Spleen (tissue), 11 donors: ENCODE data around the gene ANKFY1. TPM values are rescaled to one million over a fixed set of nuclear protein-coding genes. Genes with fewer than 3 reads are reported as not detected.
A peak's percentile ranks its signal among the peaks of the same experiment; 100 is the strongest.

Source experiments
- DNase-seq: peaks from one replicate; pipeline ENCODE4 v3.0.0-alpha.2; 2020
- H3K27ac ChIP-seq, 8 donors: fragments of 200-600 bp; sonication (generic) in 7 of 8; 1 replicate in 4 of 8; 2 replicates in 4 of 8; pipeline versions ENCODE4 v1.5.0 to v1.8.0; 2016 to 2021; ENCODE audit warnings: inconsistent platforms in 4 of 8, mild to moderate bottlenecking in 4 of 8, moderate library complexity in 1 of 8
- H3K27me3 ChIP-seq, 7 donors: fragments of 200-600 bp; sonication (generic) in 6 of 7; replicated peaks in 1 of 7; 1 replicate in 4 of 7; 2 replicates in 3 of 7; pipeline versions ENCODE4 v1.5.0 to v1.8.0; 2016 to 2021; ENCODE audit warnings: inconsistent platforms in 3 of 7, mild to moderate bottlenecking in 1 of 7
- H3K36me3 ChIP-seq, 6 donors: fragments of 200-600 bp; sonication (generic) in 5 of 6; 1 replicate in 4 of 6; 2 replicates in 2 of 6; pipeline versions ENCODE4 v1.5.0 to v1.8.0; 2016 to 2021; ENCODE audit warnings: inconsistent platforms in 2 of 6
- H3K4me1 ChIP-seq, 6 donors: fragments of 200-600 bp; sonication (generic) in 5 of 6; 1 replicate in 3 of 6; 2 replicates in 3 of 6; pipeline versions ENCODE4 v1.5.0 to v1.8.0; 2016 to 2021; ENCODE audit warnings: inconsistent platforms in 3 of 6
- H3K4me3 ChIP-seq, 8 donors: fragments of 200-600 bp; sonication (generic) in 7 of 8; 1 replicate in 4 of 8; 2 replicates in 4 of 8; pipeline versions ENCODE4 v1.5.0 to v1.8.0; 2016 to 2021; ENCODE audit warnings: inconsistent platforms in 4 of 8, mild to moderate bottlenecking in 4 of 8, moderate library complexity in 2 of 8
- H3K9me3 ChIP-seq, 8 donors: fragments of 200-600 bp; sonication (generic) in 7 of 8; 1 replicate in 4 of 8; 2 replicates in 4 of 8; pipeline versions ENCODE4 v1.5.0 to v1.8.0; 2016 to 2021; ENCODE audit warnings: inconsistent platforms in 4 of 8
- CTCF ChIP-seq, 11 experiments: fragments of 200-600 bp in 7 of 11; fragments of 450-650 bp in 4 of 11; sonication (generic) in 4 of 11; IDR thresholded peaks in 8 of 11; conservative IDR thresholded peaks in 3 of 11; 1 replicate in 7 of 11; 2 replicates in 4 of 11; pipeline versions ENCODE4 v1.4.0 to v1.8.0; 2016 to 2021; ENCODE audit warnings: antibody characterized with exemption in 11 of 11, inconsistent platforms in 4 of 11, mild to moderate bottlenecking in 1 of 11
- POLR2A ChIP-seq, 3 donors: fragments of 450-650 bp; IDR thresholded peaks; one replicate each; pipeline ENCODE4 v1.5.1; 2017; ENCODE audit warnings: antibody characterized with exemption in 3 of 3, mild to moderate bottlenecking in 1 of 3
- POLR2AphosphoS5 ChIP-seq, 3 donors: sonication (generic); formaldehyde crosslinking; IDR thresholded peaks; one replicate each; pipeline ENCODE4 v1.5.1; 2017; ENCODE audit warnings: antibody characterized with exemption in 3 of 3
- WGBS, 5 donors: extraction: QIAGEN DNeasy Blood & Tissue Kit in 3 of 5; methylation state at CpG; one replicate each; pipeline versions ENCODE4 v1.1.5 to v1.1.7; 2013 to 2018; 5-methylcytosine and 5-hydroxymethylcytosine counted together
- intact Hi-C: fragments of 100-400 bp; cut with DNase I; formaldehyde crosslinking; loops from one replicate; pipeline ENCODE4 v1.15.0; 2023; ENCODE audit warnings: low total_unique reads
- polyA plus RNA-seq, 3 donors: library from polyadenylated mRNA; stranded (reverse); fragments of 200-250 nt; gene quantifications; one replicate each; pipeline ENCODE4 v1.2.1, GENCODE V29; 2013
- total RNA-seq, 7 donors: library from RNA; depleted of rRNA in 3 of 7; stranded (reverse); fragments of >200 nt in 3 of 7; fragmentation: NEBNext Ultra II Directional in 4 of 7; extraction: Animal tissue kit (Norgen Biotek cat#: 25700) in 4 of 7; gene quantifications; one replicate each; pipeline versions ENCODE4 v1.1.0 to v1.2.1, GENCODE V29; 2016 to 2021
- donor health status: healthy with polysubstance abuse.
- donor health status: DM: no; HTN: no; CAD: no; lungs with moderate emphysema.
- donor health status: DM: no; HTN: no; CAD: no.
- donor health status: Bipolar disorder and iron deficiency.
- donor health status: healthy.
- donor health status: DM: no; HTN: no; CAD: no.
- donor health status: DM: yes; HTN: yes; CAD: no.

Gene ANKFY1
- total and polyA plus RNA-seq, 10 donors: 6.1 to 81.5 (median 51.7) TPM

- peaks cover 0 to 65% (median 8%) of the 10 kb centered on the region in 6 donors for H3K36me3 ChIP-seq
- no peaks in the 10 kb centered on the region for H3K9me3 ChIP-seq
- intact Hi-C loops: no loop called here
- H3K27me3 ChIP-seq: no peaks in the 10 kb centered on the region
- no peak for DNase-seq
- no peak overlapping the region for H3K4me3 ChIP-seq
- no peak for TF ChIP-seq CTCF (IDR thresholded peaks at IDR 0.05 in 8 of 11, conservative IDR thresholded peaks at IDR 0.05 in 3 of 11)
- no peak for TF ChIP-seq POLR2A (IDR thresholded peaks at IDR 0.05)
- TF ChIP-seq POLR2AphosphoS5 (IDR thresholded peaks at IDR 0.05): no peak
- 83 to 93% (median 91%) methylated on average over 4 of the region's 4 CpGs for WGBS, 5 donors
- H3K4me1 ChIP-seq: peaks cover 0 to 15% (median 2%) of the 10 kb centered on the region in 6 donors
- no peak overlapping the region for H3K27ac ChIP-seq
Observed at GRCh38 chr17:4269915-4270314, 6.1 kb upstream of the ANKFY1 start.

GRCh38 chr17:4267402-4267801 is 3.6 kb upstream of the ANKFY1 start:
- TF ChIP-seq POLR2AphosphoS5 (IDR thresholded peaks at IDR 0.05): peak in 1 of 3 donors; percentile 23
- no peak for TF ChIP-seq CTCF (IDR thresholded peaks at IDR 0.05 in 8 of 11, conservative IDR thresholded peaks at IDR 0.05 in 3 of 11)
- intact Hi-C loops: no loop called here

GRCh38 chr17:4266550-4266949 is 2.8 kb upstream of the ANKFY1 start:
- Histone ChIP-seq H3K36me3 (peaks cover 0 to 48% (median 6%) of the 10 kb centered on the region in 6 donors), H3K27ac (no peak overlapping the region), H3K9me3 (no peaks in the 10 kb centered on the region), H3K4me3 (no peak overlapping the region), H3K4me1 (peaks cover 19 to 29% (median 25%) of the 10 kb centered on the region in 6 donors), H3K27me3 (no peaks in the 10 kb centered on the region)
- WGBS, 5 donors: 81 to 92% (median 88%) methylated on average over 7 of the region's 7 CpGs
- TF ChIP-seq POLR2A (IDR thresholded peaks at IDR 0.05): no peak
- TF ChIP-seq POLR2AphosphoS5 (IDR thresholded peaks at IDR 0.05): no peak
- TF ChIP-seq CTCF (IDR thresholded peaks at IDR 0.05 in 8 of 11, conservative IDR thresholded peaks at IDR 0.05 in 3 of 11): no peak
- intact Hi-C loops: no loop called here
- no peak for DNase-seq

More at GRCh38 chr17:4267402-4267801, 3.6 kb upstream of the ANKFY1 start:
- H3K36me3 ChIP-seq: peaks cover 0 to 49% (median 8%) of the 10 kb centered on the region in 6 donors
- no peaks in the 10 kb centered on the region for H3K27me3 ChIP-seq
- H3K27ac ChIP-seq: no peak overlapping the region
- H3K4me1 ChIP-seq: peaks cover 12 to 23% (median 17%) of the 10 kb centered on the region in 6 donors
- no peak for DNase-seq
- no peaks in the 10 kb centered on the region for H3K9me3 ChIP-seq
- H3K4me3 ChIP-seq: no peak overlapping the region
- whole genome bisulfite sequencing, 5 donors: 91 to 98% (median 95%) methylated on average over 8 of the region's 8 CpGs

- intact Hi-C loops: no loop called here
- no peak for DNase-seq
- H3K9me3 ChIP-seq: peaks cover 0 to 16% (median 12%) of the 10 kb centered on the region in 8 donors
- H3K27me3 ChIP-seq: no peaks in the 10 kb centered on the region
- H3K4me3 ChIP-seq: peak overlapping the region; percentile 94 to 99 (median 98)
- peaks cover 19 to 42% (median 33%) of the 10 kb centered on the region in 6 donors for H3K4me1 ChIP-seq
- TF ChIP-seq CTCF (IDR thresholded peaks at IDR 0.05 in 8 of 11, conservative IDR thresholded peaks at IDR 0.05 in 3 of 11) (no peak), POLR2AphosphoS5 (IDR thresholded peaks at IDR 0.05) (no peak), POLR2A (IDR thresholded peaks at IDR 0.05) (no peak)
- WGBS, 5 donors: 58 to 67% (median 59%) methylated on average over 8 of the region's 8 CpGs
- peak overlapping the region in 6 of 8 donors; percentile 76 to 93 (median 88) for H3K27ac ChIP-seq
- peaks cover 0 to 37% (median 0%) of the 10 kb centered on the region in 6 donors for H3K36me3 ChIP-seq
Observed at GRCh38 chr17:4262703-4263102, 1.1 kb downstream of the ANKFY1 start.
